ENCODE results near the gene ZNF37A.
"Not testable (repeated sequence)": the region's sequence is repeated elsewhere in the genome, so short reads cannot be mapped to it uniquely, and the experiment has no call there.

The ZNF37A gene

GRCh38 chr10:38150891-38151463, 56.8 kb downstream of the ZNF37A start:
- DNase-seq, result not testable (repeated sequence)

GRCh38 chr10:38156416-38157269, 62.5 kb downstream of the ZNF37A start:
- DNase-seq, result no peak

- DNase-seq, result no peak
These were observed 63.1 kb downstream of the ZNF37A start for GRCh38 chr10:38157270-38157685.

GRCh38 chr10:38159004-38159403, 64.9 kb downstream of the ZNF37A start:
- no peak for DNase-seq

- DNase-seq, result no peak
These were observed 69.5 kb downstream of the ZNF37A start for GRCh38 chr10:38163617-38164016.

- no peak for DNase-seq
These were observed 80.2 kb downstream of the ZNF37A start for GRCh38 chr10:38174336-38174735.

GRCh38 chr10:38184477-38184876, 90.3 kb downstream of the ZNF37A start:
- DNase-seq, result no peak

Data from right forelimb (tissue), 1 donor.